PC-9 (cell line): ENCODE measurements around the gene SYNE1.

Experiments used
- EZH2 ChIP-seq: fragments of 200-600 bp; sonication (generic); IDR thresholded peaks from 2 replicates; pipeline ENCODE4 v1.8.0; 2017; ENCODE audit warnings: antibody characterized with exemption, low read depth
- TF ChIP-seq, protein P1 (sequence below): fragments of 200-600 bp; sonication (generic); conservative IDR thresholded peaks from 2 replicates; pipeline ENCODE4 v1.6.1; 2017; ENCODE audit warnings: mixed run types, antibody characterized with exemption, mild to moderate bottlenecking, moderate library complexity

DNA sequence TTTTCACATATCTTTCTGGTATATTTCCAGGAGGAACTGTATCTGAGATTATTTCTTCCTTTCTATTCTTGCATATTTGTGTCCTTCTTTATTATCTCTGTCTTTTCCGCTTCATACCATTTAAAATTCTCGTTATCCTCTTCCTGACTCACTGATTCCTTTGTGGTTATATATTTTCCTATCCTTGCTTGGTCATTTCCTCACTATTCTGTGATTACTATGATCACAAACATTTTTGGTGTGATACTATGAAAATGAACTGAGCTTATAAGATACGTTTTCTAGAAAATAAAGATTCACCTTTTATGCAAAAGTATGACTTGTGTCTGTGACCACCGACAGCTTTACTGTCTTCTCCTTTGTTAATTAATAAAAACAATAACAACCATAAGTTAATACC lies 34.0 kb upstream of the SYNE1 start:
- no peak for TF ChIP-seq EZH2
- TF ChIP-seq, protein P1, sequence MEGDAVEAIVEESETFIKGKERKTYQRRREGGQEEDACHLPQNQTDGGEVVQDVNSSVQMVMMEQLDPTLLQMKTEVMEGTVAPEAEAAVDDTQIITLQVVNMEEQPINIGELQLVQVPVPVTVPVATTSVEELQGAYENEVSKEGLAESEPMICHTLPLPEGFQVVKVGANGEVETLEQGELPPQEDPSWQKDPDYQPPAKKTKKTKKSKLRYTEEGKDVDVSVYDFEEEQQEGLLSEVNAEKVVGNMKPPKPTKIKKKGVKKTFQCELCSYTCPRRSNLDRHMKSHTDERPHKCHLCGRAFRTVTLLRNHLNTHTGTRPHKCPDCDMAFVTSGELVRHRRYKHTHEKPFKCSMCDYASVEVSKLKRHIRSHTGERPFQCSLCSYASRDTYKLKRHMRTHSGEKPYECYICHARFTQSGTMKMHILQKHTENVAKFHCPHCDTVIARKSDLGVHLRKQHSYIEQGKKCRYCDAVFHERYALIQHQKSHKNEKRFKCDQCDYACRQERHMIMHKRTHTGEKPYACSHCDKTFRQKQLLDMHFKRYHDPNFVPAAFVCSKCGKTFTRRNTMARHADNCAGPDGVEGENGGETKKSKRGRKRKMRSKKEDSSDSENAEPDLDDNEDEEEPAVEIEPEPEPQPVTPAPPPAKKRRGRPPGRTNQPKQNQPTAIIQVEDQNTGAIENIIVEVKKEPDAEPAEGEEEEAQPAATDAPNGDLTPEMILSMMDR, result no peak
